ENCODE results near the gene CALHM1.

Gene CALHM1

GRCh38 chr10:103480521-103480920 is 21.8 kb upstream of the CALHM1 start:
- Histone ChIP-seq H3K79me1 (ENCODE audit: low read length) (no peaks in the 10 kb centered on the region), H4K5ac (ENCODE audit: low read length) (no peak overlapping the region), H3K27me3 (ENCODE audit: insufficient read depth, low read length, poor library complexity) (no peaks in the 10 kb centered on the region), H3K36me3 (ENCODE audit: control insufficient read depth, insufficient read depth, low read length) (no peaks in the 10 kb centered on the region), H2AK5ac (ENCODE audit: low read length) (no peak overlapping the region), H3K4me3 (ENCODE audit: low read length) (no peak overlapping the region), H3K9ac (ENCODE audit: low read length) (no peak overlapping the region), H3K4ac (ENCODE audit: low read depth, low read length) (no peak overlapping the region), H3K79me2 (ENCODE audit: control insufficient read depth, insufficient read depth, low read length) (no peaks in the 10 kb centered on the region), H3K4me2 (ENCODE audit: low read length) (no peak overlapping the region), H4K8ac (ENCODE audit: low read depth, low read length) (no peak overlapping the region), H2BK15ac (replicated peaks; ENCODE audit: low read depth) (no peak overlapping the region), H2BK120ac (ENCODE audit: low read depth, low read length) (no peak overlapping the region), H3K4me1 (ENCODE audit: control insufficient read depth, low read depth, low read length) (peaks cover 4% of the 10 kb centered on the region), H3K27ac (ENCODE audit: low read depth, low read length) (no peak overlapping the region), H3K23ac (ENCODE audit: low read length) (no peak overlapping the region), H2BK5ac (ENCODE audit: low read length) (no peak overlapping the region), H3K18ac (ENCODE audit: low read length) (no peak overlapping the region), H3K56ac (ENCODE audit: low read length) (no peak overlapping the region)
- WGBS (ENCODE audit: extremely low coverage, insufficient coverage, low lambda C conversion rate): no CpG with 5 or more reads among the region's 5 CpGs
- no peak for DNase-seq

- Histone ChIP-seq H3K4me3 (ENCODE audit: low read length) (no peak within 1 kb of the TSS), H2BK5ac (ENCODE audit: low read length) (no peak within 1 kb of the TSS), H3K79me1 (ENCODE audit: low read length) (no peaks in the 10 kb centered on the region), H3K18ac (ENCODE audit: low read length) (no peak within 1 kb of the TSS), H3K27ac (ENCODE audit: low read depth, low read length) (no peak within 1 kb of the TSS), H3K23ac (ENCODE audit: low read length) (no peak within 1 kb of the TSS), H3K4me1 (ENCODE audit: control insufficient read depth, low read depth, low read length) (peaks cover 4% of the 10 kb centered on the region), H3K79me2 (ENCODE audit: control insufficient read depth, insufficient read depth, low read length) (no peaks in the 10 kb centered on the region), H2BK15ac (replicated peaks; ENCODE audit: low read depth) (no peak within 1 kb of the TSS), H2BK120ac (ENCODE audit: low read depth, low read length) (no peak within 1 kb of the TSS), H2AK5ac (ENCODE audit: low read length) (no peak within 1 kb of the TSS), H4K8ac (ENCODE audit: low read depth, low read length) (no peak within 1 kb of the TSS), H3K56ac (ENCODE audit: low read length) (no peak within 1 kb of the TSS), H3K9ac (ENCODE audit: low read length) (no peak within 1 kb of the TSS), H3K27me3 (ENCODE audit: insufficient read depth, low read length, poor library complexity) (no peaks in the 10 kb centered on the region), H3K4ac (ENCODE audit: low read depth, low read length) (no peak within 1 kb of the TSS), H3K36me3 (ENCODE audit: control insufficient read depth, insufficient read depth, low read length) (no peaks in the 10 kb centered on the region), H4K5ac (ENCODE audit: low read length) (no peak within 1 kb of the TSS), H3K4me2 (ENCODE audit: low read length) (no peak within 1 kb of the TSS)
- peak; percentile 60 for DNase-seq
- no CpG with 5 or more reads among the region's 7 CpGs for WGBS (ENCODE audit: extremely low coverage, insufficient coverage, low lambda C conversion rate)
These were observed 20.4 kb upstream of the CALHM1 start, which contains the start of gene CALHM3 for GRCh38 chr10:103479135-103479534. CALHM3 (minus strand) TSS chr10:103479240; CDS start chr10:103479032, 208 bp downstream.

- Histone ChIP-seq H3K4me3 (ENCODE audit: low read length) (no peak overlapping the region), H3K4ac (ENCODE audit: low read depth, low read length) (no peak overlapping the region), H3K18ac (ENCODE audit: low read length) (no peak overlapping the region), H2BK5ac (ENCODE audit: low read length) (no peak overlapping the region), H3K79me2 (ENCODE audit: control insufficient read depth, insufficient read depth, low read length) (no peaks in the 10 kb centered on the region), H4K5ac (ENCODE audit: low read length) (no peak overlapping the region), H3K27ac (ENCODE audit: low read depth, low read length) (no peak overlapping the region), H4K8ac (ENCODE audit: low read depth, low read length) (no peak overlapping the region), H3K23ac (ENCODE audit: low read length) (no peak overlapping the region), H3K9ac (ENCODE audit: low read length) (no peak overlapping the region), H3K56ac (ENCODE audit: low read length) (no peak overlapping the region), H3K79me1 (ENCODE audit: low read length) (no peaks in the 10 kb centered on the region), H3K4me1 (ENCODE audit: control insufficient read depth, low read depth, low read length) (peaks cover 4% of the 10 kb centered on the region), H3K36me3 (ENCODE audit: control insufficient read depth, insufficient read depth, low read length) (no peaks in the 10 kb centered on the region), H2BK15ac (replicated peaks; ENCODE audit: low read depth) (no peak overlapping the region), H2AK5ac (ENCODE audit: low read length) (no peak overlapping the region), H3K27me3 (ENCODE audit: insufficient read depth, low read length, poor library complexity) (no peaks in the 10 kb centered on the region), H2BK120ac (ENCODE audit: low read depth, low read length) (no peak overlapping the region), H3K4me2 (ENCODE audit: low read length) (no peak overlapping the region)
- DNase-seq: no peak
- no CpG with 5 or more reads among the region's 22 CpGs for WGBS (ENCODE audit: extremely low coverage, insufficient coverage, low lambda C conversion rate)
These were observed 20.0 kb upstream of the CALHM1 start for GRCh38 chr10:103478671-103479070.

- Histone ChIP-seq H3K4me1 (ENCODE audit: control insufficient read depth, low read depth, low read length) (peaks cover 6% of the 10 kb centered on the region), H4K5ac (ENCODE audit: low read length) (no peak overlapping the region), H2BK120ac (ENCODE audit: low read depth, low read length) (no peak overlapping the region), H3K9ac (ENCODE audit: low read length) (peak overlapping the region; percentile 37), H3K56ac (ENCODE audit: low read length) (peak overlapping the region; percentile 70), H3K4me2 (ENCODE audit: low read length) (no peak overlapping the region), H3K4ac (ENCODE audit: low read depth, low read length) (no peak overlapping the region), H3K23ac (ENCODE audit: low read length) (no peak overlapping the region), H3K27ac (ENCODE audit: low read depth, low read length) (no peak overlapping the region), H3K79me2 (ENCODE audit: control insufficient read depth, insufficient read depth, low read length) (no peaks in the 10 kb centered on the region), H3K4me3 (ENCODE audit: low read length) (no peak overlapping the region), H2AK5ac (ENCODE audit: low read length) (no peak overlapping the region), H2BK15ac (replicated peaks; ENCODE audit: low read depth) (no peak overlapping the region), H3K36me3 (ENCODE audit: control insufficient read depth, insufficient read depth, low read length) (no peaks in the 10 kb centered on the region), H3K79me1 (ENCODE audit: low read length) (no peaks in the 10 kb centered on the region), H3K18ac (ENCODE audit: low read length) (peak overlapping the region; percentile 44), H4K8ac (ENCODE audit: low read depth, low read length) (no peak overlapping the region), H3K27me3 (ENCODE audit: insufficient read depth, low read length, poor library complexity) (no peaks in the 10 kb centered on the region), H2BK5ac (ENCODE audit: low read length) (no peak overlapping the region)
- DNase-seq: peak; percentile 90
- no CpG with 5 or more reads among the region's 11 CpGs for WGBS (ENCODE audit: extremely low coverage, insufficient coverage, low lambda C conversion rate)
These were observed 17.5 kb upstream of the CALHM1 start for GRCh38 chr10:103476046-103476768.

- H4K5ac ChIP-seq (ENCODE audit: low read length): no peak overlapping the region
- H3K18ac ChIP-seq (ENCODE audit: low read length): no peak overlapping the region
- H2BK15ac ChIP-seq (replicated peaks; ENCODE audit: low read depth): no peak overlapping the region
- no peak overlapping the region for H3K56ac ChIP-seq (ENCODE audit: low read length)
- H4K8ac ChIP-seq (ENCODE audit: low read depth, low read length): no peak overlapping the region
- no peak overlapping the region for H2BK5ac ChIP-seq (ENCODE audit: low read length)
- H3K27ac ChIP-seq (ENCODE audit: low read depth, low read length): no peak overlapping the region
- no peaks in the 10 kb centered on the region for H3K36me3 ChIP-seq (ENCODE audit: control insufficient read depth, insufficient read depth, low read length)
- no peaks in the 10 kb centered on the region for H3K79me2 ChIP-seq (ENCODE audit: control insufficient read depth, insufficient read depth, low read length)
- no peak overlapping the region for H3K4me3 ChIP-seq (ENCODE audit: low read length)
- H3K4me1 ChIP-seq (ENCODE audit: control insufficient read depth, low read depth, low read length): peaks cover 9% of the 10 kb centered on the region
- H3K23ac ChIP-seq (ENCODE audit: low read length): no peak overlapping the region
- H3K4ac ChIP-seq (ENCODE audit: low read depth, low read length): no peak overlapping the region
- no peaks in the 10 kb centered on the region for H3K79me1 ChIP-seq (ENCODE audit: low read length)
- no peak for DNase-seq
- WGBS (ENCODE audit: extremely low coverage, insufficient coverage, low lambda C conversion rate): no CpG with 5 or more reads among the region's 4 CpGs
- H3K9ac ChIP-seq (ENCODE audit: low read length): no peak overlapping the region
- H2AK5ac ChIP-seq (ENCODE audit: low read length): no peak overlapping the region
- H2BK120ac ChIP-seq (ENCODE audit: low read depth, low read length): no peak overlapping the region
- H3K27me3 ChIP-seq (ENCODE audit: insufficient read depth, low read length, poor library complexity): no peaks in the 10 kb centered on the region
- no peak overlapping the region for H3K4me2 ChIP-seq (ENCODE audit: low read length)
These were observed 16.7 kb upstream of the CALHM1 start for GRCh38 chr10:103475437-103475836.

GRCh38 chr10:103474077-103474476 is 15.4 kb upstream of the CALHM1 start:
- DNase-seq: no peak
- Histone ChIP-seq H2AK5ac (ENCODE audit: low read length) (no peak overlapping the region), H3K27me3 (ENCODE audit: insufficient read depth, low read length, poor library complexity) (no peaks in the 10 kb centered on the region), H4K5ac (ENCODE audit: low read length) (no peak overlapping the region), H2BK5ac (ENCODE audit: low read length) (no peak overlapping the region), H3K36me3 (ENCODE audit: control insufficient read depth, insufficient read depth, low read length) (no peaks in the 10 kb centered on the region), H3K18ac (ENCODE audit: low read length) (no peak overlapping the region), H3K9ac (ENCODE audit: low read length) (no peak overlapping the region), H3K4me1 (ENCODE audit: control insufficient read depth, low read depth, low read length) (peaks cover 9% of the 10 kb centered on the region), H3K27ac (ENCODE audit: low read depth, low read length) (no peak overlapping the region), H3K4me2 (ENCODE audit: low read length) (no peak overlapping the region), H3K79me2 (ENCODE audit: control insufficient read depth, insufficient read depth, low read length) (no peaks in the 10 kb centered on the region), H3K79me1 (ENCODE audit: low read length) (no peaks in the 10 kb centered on the region), H3K56ac (ENCODE audit: low read length) (no peak overlapping the region), H3K23ac (ENCODE audit: low read length) (no peak overlapping the region), H4K8ac (ENCODE audit: low read depth, low read length) (no peak overlapping the region), H3K4me3 (ENCODE audit: low read length) (no peak overlapping the region), H2BK15ac (replicated peaks; ENCODE audit: low read depth) (no peak overlapping the region), H3K4ac (ENCODE audit: low read depth, low read length) (no peak overlapping the region), H2BK120ac (ENCODE audit: low read depth, low read length) (no peak overlapping the region)
- 100% methylated on average over 3 of the region's 3 CpGs for WGBS (ENCODE audit: extremely low coverage, insufficient coverage, low lambda C conversion rate)

All from mesendoderm (in vitro differentiated cells).